K562 (cell line): ENCODE measurements around the gene EGFL7. TPM values are rescaled to one million over a fixed set of nuclear protein-coding genes. Genes with fewer than 3 reads are reported as not detected.
A peak's percentile ranks its signal among the peaks of the same experiment; 100 is the strongest.

Source experiments
- LARP7 ChIP-seq: fragments of 450-650 bp; IDR thresholded peaks from 2 replicates; pipeline ENCODE4 v1.6.1; 2016
- OTX1 ChIP-seq: fragments of 450-650 bp; formaldehyde crosslinking; IDR thresholded peaks from 2 replicates; pipeline ENCODE4 v1.4.0; 2022; ENCODE audit warnings: mild to moderate bottlenecking
- SUPT5H ChIP-seq: fragments of 450-650 bp; IDR thresholded peaks from 2 replicates; pipeline ENCODE4 v1.6.1; 2016
- ZNF253 ChIP-seq: fragments of 250-450 bp; sonication (Bioruptor Pico); conservative IDR thresholded peaks from 2 replicates; pipeline ENCODE4 v1.6.1; 2021; ENCODE audit warnings: mild to moderate bottlenecking
- ZNF76 ChIP-seq: fragments of 250-450 bp; sonication (Bioruptor Pico); IDR thresholded peaks from 2 replicates; pipeline ENCODE4 v1.4.0; 2020; ENCODE audit warnings: mild to moderate bottlenecking, moderate library complexity, borderline replicate concordance
- polyA plus RNA-seq, 8 experiments: library from polyadenylated mRNA; depleted of rRNA in 4 of 8; stranded (reverse) in 5 of 8; unstranded in 3 of 8; fragments of >200 nt; fragmentation: Nextera tagmentation in 2 of 8; fragmentation: Illumina TruSeq in 1 of 8; extraction: Ambion mirVana in 2 of 8; extraction: Trizol in 1 of 8; gene quantifications; 2 replicates each; pipeline versions ENCODE4 v1.2.1 to v1.2.3, GENCODE V29; 2011 to 2014; ENCODE audit warnings: inconsistent platforms in 1 of 8, missing spikeins in 1 of 8
- total RNA-seq, 7 experiments: library from RNA; depleted of rRNA in 6 of 7; stranded (reverse); fragments of >200 nt in 6 of 7; fragmentation: Illumina TruSeq in 2 of 7; extraction: Trizol in 2 of 7; gene quantifications; 2 replicates each; pipeline versions ENCODE4 v1.2.1 to v1.2.3, GENCODE V29; 2011 to 2021; ENCODE audit warnings: low replicate concordance in 1 of 7
- TF ChIP-seq, protein P1 (sequence below): fragments of 200-600 bp; sonication (generic); IDR thresholded peaks from one replicate; pipeline ENCODE4 v1.6.1; 2012; ENCODE audit warnings: mild to moderate bottlenecking, low read depth, low read length, inconsistent platforms
- TF ChIP-seq, protein P2 (sequence below): fragments of 250-450 bp; sonication (Bioruptor Pico); IDR thresholded peaks from 2 replicates; pipeline ENCODE4 v1.5.0; 2020; ENCODE audit warnings: mild to moderate bottlenecking, borderline replicate concordance
- TF ChIP-seq, protein P3 (sequence below): sonication (generic); formaldehyde crosslinking; IDR thresholded peaks from 2 replicates; pipeline ENCODE4 v1.8.1; 2023; ENCODE audit warnings: mild to moderate bottlenecking, missing genetic modification reagents
- TF ChIP-seq, protein P4 (sequence below): fragments of 450-650 bp; IDR thresholded peaks from 2 replicates; pipeline ENCODE4 v1.7.1; 2018; ENCODE audit warnings: mild to moderate bottlenecking, low read depth; ENCODE audit not compliant: partially characterized antibody

EGFL7 gene
- total and polyA plus RNA-seq, 9 of the 15 experiments (the other 6 are each of a cell fraction or from before 2014, with no cell fraction given) = 1.5 to 286 (median 55.5) TPM

DNA sequence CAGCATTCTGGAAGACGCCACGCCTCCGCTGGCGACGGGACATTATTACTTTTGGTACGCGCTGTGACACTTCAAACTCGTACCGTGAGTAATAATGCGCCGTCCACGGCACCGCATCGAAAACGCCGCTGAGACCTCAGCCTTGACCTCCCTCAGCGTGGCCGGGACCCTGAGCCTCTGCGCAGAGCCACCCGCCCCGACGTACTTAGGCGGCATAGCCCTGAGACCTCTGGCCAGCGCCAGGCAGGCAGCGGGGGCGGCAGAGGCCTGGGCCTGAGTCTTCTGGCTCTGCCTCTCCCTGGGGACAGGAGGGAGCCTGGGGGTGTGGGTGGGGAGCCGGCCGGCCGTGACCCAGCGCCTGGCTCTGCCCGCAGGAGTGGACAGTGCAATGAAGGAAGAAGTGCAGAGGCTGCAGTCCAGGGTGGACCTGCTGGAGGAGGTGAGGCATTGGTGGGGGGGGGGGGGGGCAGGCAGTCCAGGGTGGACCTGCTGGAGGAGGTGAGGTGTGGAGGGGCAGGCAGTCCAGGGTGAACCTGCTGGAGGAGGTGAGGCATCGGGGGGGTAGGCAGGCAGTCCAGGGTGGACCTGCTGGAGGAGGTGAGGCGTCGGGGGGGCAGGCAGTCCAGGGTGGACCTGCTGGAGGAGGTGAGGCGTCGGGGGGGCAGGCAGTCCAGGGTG, 8.0 kb downstream of the EGFL7 start (continued):
- TF ChIP-seq, protein P1, sequence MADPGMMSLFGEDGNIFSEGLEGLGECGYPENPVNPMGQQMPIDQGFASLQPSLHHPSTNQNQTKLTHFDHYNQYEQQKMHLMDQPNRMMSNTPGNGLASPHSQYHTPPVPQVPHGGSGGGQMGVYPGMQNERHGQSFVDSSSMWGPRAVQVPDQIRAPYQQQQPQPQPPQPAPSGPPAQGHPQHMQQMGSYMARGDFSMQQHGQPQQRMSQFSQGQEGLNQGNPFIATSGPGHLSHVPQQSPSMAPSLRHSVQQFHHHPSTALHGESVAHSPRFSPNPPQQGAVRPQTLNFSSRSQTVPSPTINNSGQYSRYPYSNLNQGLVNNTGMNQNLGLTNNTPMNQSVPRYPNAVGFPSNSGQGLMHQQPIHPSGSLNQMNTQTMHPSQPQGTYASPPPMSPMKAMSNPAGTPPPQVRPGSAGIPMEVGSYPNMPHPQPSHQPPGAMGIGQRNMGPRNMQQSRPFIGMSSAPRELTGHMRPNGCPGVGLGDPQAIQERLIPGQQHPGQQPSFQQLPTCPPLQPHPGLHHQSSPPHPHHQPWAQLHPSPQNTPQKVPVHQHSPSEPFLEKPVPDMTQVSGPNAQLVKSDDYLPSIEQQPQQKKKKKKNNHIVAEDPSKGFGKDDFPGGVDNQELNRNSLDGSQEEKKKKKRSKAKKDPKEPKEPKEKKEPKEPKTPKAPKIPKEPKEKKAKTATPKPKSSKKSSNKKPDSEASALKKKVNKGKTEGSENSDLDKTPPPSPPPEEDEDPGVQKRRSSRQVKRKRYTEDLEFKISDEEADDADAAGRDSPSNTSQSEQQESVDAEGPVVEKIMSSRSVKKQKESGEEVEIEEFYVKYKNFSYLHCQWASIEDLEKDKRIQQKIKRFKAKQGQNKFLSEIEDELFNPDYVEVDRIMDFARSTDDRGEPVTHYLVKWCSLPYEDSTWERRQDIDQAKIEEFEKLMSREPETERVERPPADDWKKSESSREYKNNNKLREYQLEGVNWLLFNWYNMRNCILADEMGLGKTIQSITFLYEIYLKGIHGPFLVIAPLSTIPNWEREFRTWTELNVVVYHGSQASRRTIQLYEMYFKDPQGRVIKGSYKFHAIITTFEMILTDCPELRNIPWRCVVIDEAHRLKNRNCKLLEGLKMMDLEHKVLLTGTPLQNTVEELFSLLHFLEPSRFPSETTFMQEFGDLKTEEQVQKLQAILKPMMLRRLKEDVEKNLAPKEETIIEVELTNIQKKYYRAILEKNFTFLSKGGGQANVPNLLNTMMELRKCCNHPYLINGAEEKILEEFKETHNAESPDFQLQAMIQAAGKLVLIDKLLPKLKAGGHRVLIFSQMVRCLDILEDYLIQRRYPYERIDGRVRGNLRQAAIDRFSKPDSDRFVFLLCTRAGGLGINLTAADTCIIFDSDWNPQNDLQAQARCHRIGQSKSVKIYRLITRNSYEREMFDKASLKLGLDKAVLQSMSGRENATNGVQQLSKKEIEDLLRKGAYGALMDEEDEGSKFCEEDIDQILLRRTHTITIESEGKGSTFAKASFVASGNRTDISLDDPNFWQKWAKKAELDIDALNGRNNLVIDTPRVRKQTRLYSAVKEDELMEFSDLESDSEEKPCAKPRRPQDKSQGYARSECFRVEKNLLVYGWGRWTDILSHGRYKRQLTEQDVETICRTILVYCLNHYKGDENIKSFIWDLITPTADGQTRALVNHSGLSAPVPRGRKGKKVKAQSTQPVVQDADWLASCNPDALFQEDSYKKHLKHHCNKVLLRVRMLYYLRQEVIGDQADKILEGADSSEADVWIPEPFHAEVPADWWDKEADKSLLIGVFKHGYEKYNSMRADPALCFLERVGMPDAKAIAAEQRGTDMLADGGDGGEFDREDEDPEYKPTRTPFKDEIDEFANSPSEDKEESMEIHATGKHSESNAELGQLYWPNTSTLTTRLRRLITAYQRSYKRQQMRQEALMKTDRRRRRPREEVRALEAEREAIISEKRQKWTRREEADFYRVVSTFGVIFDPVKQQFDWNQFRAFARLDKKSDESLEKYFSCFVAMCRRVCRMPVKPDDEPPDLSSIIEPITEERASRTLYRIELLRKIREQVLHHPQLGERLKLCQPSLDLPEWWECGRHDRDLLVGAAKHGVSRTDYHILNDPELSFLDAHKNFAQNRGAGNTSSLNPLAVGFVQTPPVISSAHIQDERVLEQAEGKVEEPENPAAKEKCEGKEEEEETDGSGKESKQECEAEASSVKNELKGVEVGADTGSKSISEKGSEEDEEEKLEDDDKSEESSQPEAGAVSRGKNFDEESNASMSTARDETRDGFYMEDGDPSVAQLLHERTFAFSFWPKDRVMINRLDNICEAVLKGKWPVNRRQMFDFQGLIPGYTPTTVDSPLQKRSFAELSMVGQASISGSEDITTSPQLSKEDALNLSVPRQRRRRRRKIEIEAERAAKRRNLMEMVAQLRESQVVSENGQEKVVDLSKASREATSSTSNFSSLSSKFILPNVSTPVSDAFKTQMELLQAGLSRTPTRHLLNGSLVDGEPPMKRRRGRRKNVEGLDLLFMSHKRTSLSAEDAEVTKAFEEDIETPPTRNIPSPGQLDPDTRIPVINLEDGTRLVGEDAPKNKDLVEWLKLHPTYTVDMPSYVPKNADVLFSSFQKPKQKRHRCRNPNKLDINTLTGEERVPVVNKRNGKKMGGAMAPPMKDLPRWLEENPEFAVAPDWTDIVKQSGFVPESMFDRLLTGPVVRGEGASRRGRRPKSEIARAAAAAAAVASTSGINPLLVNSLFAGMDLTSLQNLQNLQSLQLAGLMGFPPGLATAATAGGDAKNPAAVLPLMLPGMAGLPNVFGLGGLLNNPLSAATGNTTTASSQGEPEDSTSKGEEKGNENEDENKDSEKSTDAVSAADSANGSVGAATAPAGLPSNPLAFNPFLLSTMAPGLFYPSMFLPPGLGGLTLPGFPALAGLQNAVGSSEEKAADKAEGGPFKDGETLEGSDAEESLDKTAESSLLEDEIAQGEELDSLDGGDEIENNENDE = peak; percentile 28
- TF ChIP-seq, protein P2, sequence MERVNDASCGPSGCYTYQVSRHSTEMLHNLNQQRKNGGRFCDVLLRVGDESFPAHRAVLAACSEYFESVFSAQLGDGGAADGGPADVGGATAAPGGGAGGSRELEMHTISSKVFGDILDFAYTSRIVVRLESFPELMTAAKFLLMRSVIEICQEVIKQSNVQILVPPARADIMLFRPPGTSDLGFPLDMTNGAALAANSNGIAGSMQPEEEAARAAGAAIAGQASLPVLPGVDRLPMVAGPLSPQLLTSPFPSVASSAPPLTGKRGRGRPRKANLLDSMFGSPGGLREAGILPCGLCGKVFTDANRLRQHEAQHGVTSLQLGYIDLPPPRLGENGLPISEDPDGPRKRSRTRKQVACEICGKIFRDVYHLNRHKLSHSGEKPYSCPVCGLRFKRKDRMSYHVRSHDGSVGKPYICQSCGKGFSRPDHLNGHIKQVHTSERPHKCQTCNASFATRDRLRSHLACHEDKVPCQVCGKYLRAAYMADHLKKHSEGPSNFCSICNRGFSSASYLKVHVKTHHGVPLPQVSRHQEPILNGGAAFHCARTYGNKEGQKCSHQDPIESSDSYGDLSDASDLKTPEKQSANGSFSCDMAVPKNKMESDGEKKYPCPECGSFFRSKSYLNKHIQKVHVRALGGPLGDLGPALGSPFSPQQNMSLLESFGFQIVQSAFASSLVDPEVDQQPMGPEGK (CRISPR knock-in tag) = no peak
- TF ChIP-seq, protein P3, sequence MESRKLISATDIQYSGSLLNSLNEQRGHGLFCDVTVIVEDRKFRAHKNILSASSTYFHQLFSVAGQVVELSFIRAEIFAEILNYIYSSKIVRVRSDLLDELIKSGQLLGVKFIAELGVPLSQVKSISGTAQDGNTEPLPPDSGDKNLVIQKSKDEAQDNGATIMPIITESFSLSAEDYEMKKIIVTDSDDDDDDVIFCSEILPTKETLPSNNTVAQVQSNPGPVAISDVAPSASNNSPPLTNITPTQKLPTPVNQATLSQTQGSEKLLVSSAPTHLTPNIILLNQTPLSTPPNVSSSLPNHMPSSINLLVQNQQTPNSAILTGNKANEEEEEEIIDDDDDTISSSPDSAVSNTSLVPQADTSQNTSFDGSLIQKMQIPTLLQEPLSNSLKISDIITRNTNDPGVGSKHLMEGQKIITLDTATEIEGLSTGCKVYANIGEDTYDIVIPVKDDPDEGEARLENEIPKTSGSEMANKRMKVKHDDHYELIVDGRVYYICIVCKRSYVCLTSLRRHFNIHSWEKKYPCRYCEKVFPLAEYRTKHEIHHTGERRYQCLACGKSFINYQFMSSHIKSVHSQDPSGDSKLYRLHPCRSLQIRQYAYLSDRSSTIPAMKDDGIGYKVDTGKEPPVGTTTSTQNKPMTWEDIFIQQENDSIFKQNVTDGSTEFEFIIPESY (CRISPR knock-in tag) = peak; percentile 99
- TF ChIP-seq SUPT5H = peak; percentile 53
- TF ChIP-seq ZNF253 (CRISPR knock-in tag) = no peak
- no peak for TF ChIP-seq ZNF76
- no peak for TF ChIP-seq OTX1 (CRISPR knock-in tag)
- no peak for TF ChIP-seq LARP7
- TF ChIP-seq, protein P4, sequence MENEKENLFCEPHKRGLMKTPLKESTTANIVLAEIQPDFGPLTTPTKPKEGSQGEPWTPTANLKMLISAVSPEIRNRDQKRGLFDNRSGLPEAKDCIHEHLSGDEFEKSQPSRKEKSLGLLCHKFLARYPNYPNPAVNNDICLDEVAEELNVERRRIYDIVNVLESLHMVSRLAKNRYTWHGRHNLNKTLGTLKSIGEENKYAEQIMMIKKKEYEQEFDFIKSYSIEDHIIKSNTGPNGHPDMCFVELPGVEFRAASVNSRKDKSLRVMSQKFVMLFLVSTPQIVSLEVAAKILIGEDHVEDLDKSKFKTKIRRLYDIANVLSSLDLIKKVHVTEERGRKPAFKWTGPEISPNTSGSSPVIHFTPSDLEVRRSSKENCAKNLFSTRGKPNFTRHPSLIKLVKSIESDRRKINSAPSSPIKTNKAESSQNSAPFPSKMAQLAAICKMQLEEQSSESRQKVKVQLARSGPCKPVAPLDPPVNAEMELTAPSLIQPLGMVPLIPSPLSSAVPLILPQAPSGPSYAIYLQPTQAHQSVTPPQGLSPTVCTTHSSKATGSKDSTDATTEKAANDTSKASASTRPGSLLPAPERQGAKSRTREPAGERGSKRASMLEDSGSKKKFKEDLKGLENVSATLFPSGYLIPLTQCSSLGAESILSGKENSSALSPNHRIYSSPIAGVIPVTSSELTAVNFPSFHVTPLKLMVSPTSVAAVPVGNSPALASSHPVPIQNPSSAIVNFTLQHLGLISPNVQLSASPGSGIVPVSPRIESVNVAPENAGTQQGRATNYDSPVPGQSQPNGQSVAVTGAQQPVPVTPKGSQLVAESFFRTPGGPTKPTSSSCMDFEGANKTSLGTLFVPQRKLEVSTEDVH = no peak
